Neural cell (in vitro differentiated cells): ENCODE results near the gene NIPSNAP3A.

Experiments
- CTCF ChIP-seq: fragments of 450-650 bp; IDR thresholded peaks from 2 replicates; pipeline ENCODE4 v1.5.1; 2014; ENCODE audit warnings: antibody characterized with exemption, mild to moderate bottlenecking, moderate library complexity; ENCODE audit not compliant: poor library complexity, severe bottlenecking
- EP300 ChIP-seq: fragments of 450-650 bp; conservative IDR thresholded peaks from 2 replicates; pipeline ENCODE4 v1.6.1; 2014; ENCODE audit warnings: antibody characterized with exemption, mild to moderate bottlenecking, moderate library complexity; ENCODE audit not compliant: poor library complexity, severe bottlenecking
- EZH2 ChIP-seq: fragments of 200-600, 300-800 bp; shearing (Covaris generic), sonication (generic); IDR thresholded peaks from 2 replicates; pipeline ENCODE4 v1.6.1; 2014; ENCODE audit warnings: antibody characterized with exemption, low read length, borderline replicate concordance, mild to moderate bottlenecking; ENCODE audit not compliant: insufficient read depth, poor library complexity, severe bottlenecking
- POLR2AphosphoS5 ChIP-seq: IDR thresholded peaks from 2 replicates; pipeline ENCODE4 v1.6.1; 2012
- RAD21 ChIP-seq: fragments of 450-650 bp; conservative IDR thresholded peaks from 2 replicates; pipeline ENCODE4 v1.6.1; 2014; ENCODE audit warnings: antibody characterized with exemption, mild to moderate bottlenecking, moderate library complexity

DNA sequence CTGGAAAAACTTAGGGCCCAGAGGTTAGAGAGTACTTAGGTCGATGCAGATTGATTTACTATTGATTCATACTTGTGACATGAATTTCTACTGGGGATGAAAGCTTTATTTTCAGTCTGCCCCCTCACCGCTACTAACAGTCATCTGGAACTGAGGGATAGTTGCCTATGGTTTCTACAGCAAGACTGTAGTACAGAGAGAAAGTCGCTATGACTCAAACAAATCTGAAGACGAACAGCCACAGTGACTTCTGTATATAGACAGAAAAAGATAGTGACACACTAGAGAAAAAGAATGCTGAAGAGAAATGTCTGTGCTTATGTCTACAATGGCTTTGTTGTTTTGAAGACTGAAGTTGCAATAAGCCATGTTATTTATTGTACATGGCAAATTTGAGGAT lies 35.9 kb upstream of the NIPSNAP3A start:
- TF ChIP-seq CTCF (no peak), POLR2AphosphoS5 (no peak), RAD21 (no peak), EZH2 (no peak), EP300 (no peak)
